ENCODE results near the gene RNLS. TPM values are rescaled to one million over a fixed set of nuclear protein-coding genes. Genes with fewer than 3 reads are reported as not detected.

The RNLS gene
- total RNA-seq, 1 experiment from 2014 or later, result 11.4 TPM

DNA sequence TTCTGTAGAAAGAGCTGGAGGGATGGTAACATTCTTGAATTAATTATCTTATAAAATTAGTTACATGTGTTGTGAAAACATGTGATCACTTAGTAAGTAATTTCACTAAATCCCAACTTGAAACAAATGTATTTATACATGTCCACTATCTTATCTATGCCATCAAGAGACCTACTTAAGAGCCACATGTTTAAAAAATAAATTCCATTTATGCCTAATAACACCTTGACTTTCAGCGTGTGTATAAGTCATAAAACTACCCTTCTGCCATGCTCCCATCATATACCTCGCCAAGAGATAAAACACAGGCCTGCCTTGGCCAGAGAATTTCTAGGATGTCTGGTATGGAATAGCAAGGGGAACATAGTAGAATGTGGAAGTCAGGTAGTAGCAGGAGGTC, 40.7 kb upstream of the RNLS start:
- no TSS peak for BruUV-seq (replicated peaks)
- in situ Hi-C loops (cut with HindIII; ENCODE audit: low pct_unique_long_range_greater_than_20kb, low sequenced_read_pairs) (no loop called here), intact Hi-C loops (cut with micrococcal nuclease; ENCODE audit: unreplicated experiment) (no loop called here)
- H3K27ac ChIP-seq (ENCODE audit: low read length), result no peak overlapping the region
- ChIA-PET CTCF (no interaction called here), POLR2A (no interaction called here)
- TF ChIP-seq POLR2AphosphoS5 (IDR thresholded peaks at IDR 0.05; ENCODE audit: low read depth, low read length) (no peak), TCF7L2 (IDR thresholded peaks at IDR 0.05; ENCODE audit: low read depth, low read length) (no peak), SIN3A (IDR thresholded peaks at IDR 0.05; ENCODE audit: borderline replicate concordance, insufficient read depth, low read depth, low read length) (no peak)
- TF ChIP-seq, protein P1, sequence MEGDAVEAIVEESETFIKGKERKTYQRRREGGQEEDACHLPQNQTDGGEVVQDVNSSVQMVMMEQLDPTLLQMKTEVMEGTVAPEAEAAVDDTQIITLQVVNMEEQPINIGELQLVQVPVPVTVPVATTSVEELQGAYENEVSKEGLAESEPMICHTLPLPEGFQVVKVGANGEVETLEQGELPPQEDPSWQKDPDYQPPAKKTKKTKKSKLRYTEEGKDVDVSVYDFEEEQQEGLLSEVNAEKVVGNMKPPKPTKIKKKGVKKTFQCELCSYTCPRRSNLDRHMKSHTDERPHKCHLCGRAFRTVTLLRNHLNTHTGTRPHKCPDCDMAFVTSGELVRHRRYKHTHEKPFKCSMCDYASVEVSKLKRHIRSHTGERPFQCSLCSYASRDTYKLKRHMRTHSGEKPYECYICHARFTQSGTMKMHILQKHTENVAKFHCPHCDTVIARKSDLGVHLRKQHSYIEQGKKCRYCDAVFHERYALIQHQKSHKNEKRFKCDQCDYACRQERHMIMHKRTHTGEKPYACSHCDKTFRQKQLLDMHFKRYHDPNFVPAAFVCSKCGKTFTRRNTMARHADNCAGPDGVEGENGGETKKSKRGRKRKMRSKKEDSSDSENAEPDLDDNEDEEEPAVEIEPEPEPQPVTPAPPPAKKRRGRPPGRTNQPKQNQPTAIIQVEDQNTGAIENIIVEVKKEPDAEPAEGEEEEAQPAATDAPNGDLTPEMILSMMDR (IDR thresholded peaks at IDR 0.05), result no peak
- DNase-seq (ENCODE audit: low read depth, low spot score), result no peak
- H3K36me3 ChIP-seq (ENCODE audit: control insufficient read depth, insufficient read depth, low read length), result no peaks in the 10 kb centered on the region
- no peaks in the 10 kb centered on the region for H3K27me3 ChIP-seq (ENCODE audit: control insufficient read depth, insufficient read depth, low read length)
- no peaks in the 10 kb centered on the region for H3K9me3 ChIP-seq (ENCODE audit: control insufficient read depth, insufficient read depth, low read depth, low read length)
- no peaks in the 10 kb centered on the region for H3K4me1 ChIP-seq (ENCODE audit: control insufficient read depth, insufficient read depth, low read length)
- no peak overlapping the region for H3K4me3 ChIP-seq (ENCODE audit: low read depth in 2 of 2, low read length in 2 of 2)
- ATAC-seq, result no peak

GRCh38 chr10:88620441-88620840, 37.3 kb upstream of the RNLS start:
- Histone ChIP-seq H3K27me3 (ENCODE audit: control insufficient read depth, insufficient read depth, low read length) (no peaks in the 10 kb centered on the region), H3K4me1 (ENCODE audit: control insufficient read depth, insufficient read depth, low read length) (no peaks in the 10 kb centered on the region), H3K27ac (ENCODE audit: low read length) (no peak overlapping the region), H3K36me3 (ENCODE audit: control insufficient read depth, insufficient read depth, low read length) (no peaks in the 10 kb centered on the region), H3K4me3 (ENCODE audit: low read depth in 2 of 2, low read length in 2 of 2) (no peak overlapping the region), H3K9me3 (ENCODE audit: control insufficient read depth, insufficient read depth, low read depth, low read length) (no peaks in the 10 kb centered on the region)
- POLR2A ChIA-PET, result no interaction called here
- CTCF ChIA-PET, result no interaction called here
- ATAC-seq (no peak), DNase-seq (ENCODE audit: low read depth, low spot score) (no peak)
- in situ Hi-C loops (cut with HindIII; ENCODE audit: low pct_unique_long_range_greater_than_20kb, low sequenced_read_pairs), result no loop called here
- TF ChIP-seq POLR2AphosphoS5 (IDR thresholded peaks at IDR 0.05; ENCODE audit: low read depth, low read length) (no peak), SIN3A (IDR thresholded peaks at IDR 0.05; ENCODE audit: borderline replicate concordance, insufficient read depth, low read depth, low read length) (no peak), TCF7L2 (IDR thresholded peaks at IDR 0.05; ENCODE audit: low read depth, low read length) (no peak)
- intact Hi-C loops (cut with micrococcal nuclease; ENCODE audit: unreplicated experiment), result no loop called here
- BruUV-seq (replicated peaks), result no TSS peak

DNA sequence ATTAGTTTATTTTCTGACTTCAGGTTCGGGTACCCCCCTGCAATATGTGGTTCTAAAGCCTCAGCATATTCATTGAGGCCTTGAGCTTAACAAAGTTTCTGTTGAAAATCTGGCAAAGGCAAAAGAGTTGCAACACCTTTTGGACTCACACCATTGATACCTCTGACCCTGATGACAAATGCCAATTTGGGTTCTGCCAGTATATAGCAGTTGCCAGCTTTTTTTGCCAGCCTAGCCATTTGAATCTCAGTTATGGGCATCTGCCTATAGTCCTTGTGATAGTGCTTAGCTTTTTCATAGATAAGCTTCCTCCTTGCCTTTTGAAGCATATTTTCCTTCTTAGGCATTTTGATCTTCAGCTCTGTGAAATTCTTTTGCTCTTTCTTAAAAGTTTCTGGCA, 35.4 kb upstream of the RNLS start:
- Histone ChIP-seq H3K4me1 (ENCODE audit: control insufficient read depth, insufficient read depth, low read length) (no peaks in the 10 kb centered on the region), H3K27me3 (ENCODE audit: control insufficient read depth, insufficient read depth, low read length) (no peaks in the 10 kb centered on the region), H3K27ac (ENCODE audit: low read length) (no peak overlapping the region), H3K36me3 (ENCODE audit: control insufficient read depth, insufficient read depth, low read length) (no peaks in the 10 kb centered on the region), H3K9me3 (ENCODE audit: control insufficient read depth, insufficient read depth, low read depth, low read length) (no peaks in the 10 kb centered on the region), H3K4me3 (ENCODE audit: low read depth in 2 of 2, low read length in 2 of 2) (no peak overlapping the region)
- ChIA-PET CTCF (no interaction called here), POLR2A (no interaction called here)
- in situ Hi-C loops (cut with HindIII; ENCODE audit: low pct_unique_long_range_greater_than_20kb, low sequenced_read_pairs) (no loop called here), intact Hi-C loops (cut with micrococcal nuclease; ENCODE audit: unreplicated experiment) (no loop called here)
- no TSS peak for BruUV-seq (replicated peaks)
- TF ChIP-seq, protein P1 (IDR thresholded peaks at IDR 0.05), result no peak
- TF ChIP-seq POLR2AphosphoS5 (IDR thresholded peaks at IDR 0.05; ENCODE audit: low read depth, low read length) (no peak), TCF7L2 (IDR thresholded peaks at IDR 0.05; ENCODE audit: low read depth, low read length) (no peak), SIN3A (IDR thresholded peaks at IDR 0.05; ENCODE audit: borderline replicate concordance, insufficient read depth, low read depth, low read length) (no peak)
- TF ChIP-seq, protein P2, sequence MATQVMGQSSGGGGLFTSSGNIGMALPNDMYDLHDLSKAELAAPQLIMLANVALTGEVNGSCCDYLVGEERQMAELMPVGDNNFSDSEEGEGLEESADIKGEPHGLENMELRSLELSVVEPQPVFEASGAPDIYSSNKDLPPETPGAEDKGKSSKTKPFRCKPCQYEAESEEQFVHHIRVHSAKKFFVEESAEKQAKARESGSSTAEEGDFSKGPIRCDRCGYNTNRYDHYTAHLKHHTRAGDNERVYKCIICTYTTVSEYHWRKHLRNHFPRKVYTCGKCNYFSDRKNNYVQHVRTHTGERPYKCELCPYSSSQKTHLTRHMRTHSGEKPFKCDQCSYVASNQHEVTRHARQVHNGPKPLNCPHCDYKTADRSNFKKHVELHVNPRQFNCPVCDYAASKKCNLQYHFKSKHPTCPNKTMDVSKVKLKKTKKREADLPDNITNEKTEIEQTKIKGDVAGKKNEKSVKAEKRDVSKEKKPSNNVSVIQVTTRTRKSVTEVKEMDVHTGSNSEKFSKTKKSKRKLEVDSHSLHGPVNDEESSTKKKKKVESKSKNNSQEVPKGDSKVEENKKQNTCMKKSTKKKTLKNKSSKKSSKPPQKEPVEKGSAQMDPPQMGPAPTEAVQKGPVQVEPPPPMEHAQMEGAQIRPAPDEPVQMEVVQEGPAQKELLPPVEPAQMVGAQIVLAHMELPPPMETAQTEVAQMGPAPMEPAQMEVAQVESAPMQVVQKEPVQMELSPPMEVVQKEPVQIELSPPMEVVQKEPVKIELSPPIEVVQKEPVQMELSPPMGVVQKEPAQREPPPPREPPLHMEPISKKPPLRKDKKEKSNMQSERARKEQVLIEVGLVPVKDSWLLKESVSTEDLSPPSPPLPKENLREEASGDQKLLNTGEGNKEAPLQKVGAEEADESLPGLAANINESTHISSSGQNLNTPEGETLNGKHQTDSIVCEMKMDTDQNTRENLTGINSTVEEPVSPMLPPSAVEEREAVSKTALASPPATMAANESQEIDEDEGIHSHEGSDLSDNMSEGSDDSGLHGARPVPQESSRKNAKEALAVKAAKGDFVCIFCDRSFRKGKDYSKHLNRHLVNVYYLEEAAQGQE (IDR thresholded peaks at IDR 0.05; ENCODE audit: insufficient read depth in 1 of 2, low read depth in 2 of 2, low read length in 1 of 2), result no peak
- DNase-seq (ENCODE audit: low read depth, low spot score) (no peak), ATAC-seq (no peak)

Measured in Panc1 (cell line).